Measurements from ENCODE around the gene ITGB1BP1. TPM values are rescaled to one million over a fixed set of nuclear protein-coding genes. Genes with fewer than 3 reads are reported as not detected.

The ITGB1BP1 gene
- polyA plus RNA-seq, 1 donor from 2014 or later, result 122 TPM

- Mint-ChIP-seq H3K4me3 (no peak overlapping the region), H3K36me3 (no peaks in the 10 kb centered on the region), H3K27me3 (peaks cover 5% of the 10 kb centered on the region), H3K9me3 (no peaks in the 10 kb centered on the region), H3K27ac (peak overlapping the region in 2 of 3 donors; percentile 43 to 67), H3K4me1 (peaks cover 0 to 4% (median 0%) of the 10 kb centered on the region in 3 donors)
These were observed 42.4 kb downstream of the ITGB1BP1 start for GRCh38 chr2:9380702-9381628.

- Mint-ChIP-seq H3K4me1 (peaks cover 0 to 4% (median 0%) of the 10 kb centered on the region in 3 donors), H3K9me3 (no peaks in the 10 kb centered on the region), H3K36me3 (no peaks in the 10 kb centered on the region), H3K27ac (peak overlapping the region in 1 of 3 donors; percentile 28), H3K4me3 (no peak overlapping the region), H3K27me3 (peaks cover 6% of the 10 kb centered on the region)
These were observed 44.0 kb downstream of the ITGB1BP1 start for GRCh38 chr2:9379391-9379755.

- H3K4me1 Mint-ChIP-seq, result peaks cover 0 to 4% (median 4%) of the 10 kb centered on the region in 3 donors
- H3K4me3 Mint-ChIP-seq, result no peak overlapping the region
- H3K36me3 Mint-ChIP-seq, result no peaks in the 10 kb centered on the region
- H3K9me3 Mint-ChIP-seq, result no peaks in the 10 kb centered on the region
- H3K27me3 Mint-ChIP-seq, result peaks cover 6% of the 10 kb centered on the region
- H3K27ac Mint-ChIP-seq, result peak overlapping the region in 1 of 3 donors; percentile 28
These were observed 44.6 kb downstream of the ITGB1BP1 start for GRCh38 chr2:9378433-9379390.

DNA sequence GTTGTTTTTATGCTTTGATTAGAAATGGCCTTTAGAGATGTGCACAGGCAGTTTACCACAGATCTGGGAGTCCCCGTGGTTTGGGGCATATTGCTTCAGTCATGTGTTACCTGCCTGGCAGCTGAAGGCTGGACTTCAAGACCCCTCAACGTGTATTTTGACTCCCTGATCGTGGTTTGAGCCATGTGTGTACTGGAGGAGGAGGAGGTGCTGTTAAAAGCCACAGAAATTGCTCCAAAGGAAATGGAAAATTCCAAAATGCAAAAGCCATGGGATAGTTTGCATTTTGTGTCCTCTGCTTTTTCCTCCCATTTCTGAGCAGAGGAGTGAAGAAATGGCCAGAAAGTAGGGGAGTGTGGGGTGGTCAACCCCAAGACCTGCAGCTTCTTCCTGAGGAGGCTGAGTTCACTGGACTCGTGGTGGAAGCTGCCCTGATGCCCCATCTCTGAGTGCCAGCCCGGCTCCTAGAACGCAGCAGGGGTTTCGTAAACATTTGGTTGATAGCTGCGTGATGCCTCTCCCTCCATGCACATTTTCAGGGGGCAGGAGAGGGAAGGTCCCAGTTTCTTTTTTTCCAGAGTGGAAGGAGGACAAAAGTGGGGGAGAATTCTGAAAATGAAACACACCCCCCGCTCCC is 45.7 kb downstream of the ITGB1BP1 start:
- Mint-ChIP-seq H3K4me1 (peaks cover 1 to 13% (median 6%) of the 10 kb centered on the region in 3 donors), H3K36me3 (no peaks in the 10 kb centered on the region), H3K9me3 (no peaks in the 10 kb centered on the region), H3K27ac (no peak overlapping the region), H3K4me3 (no peak overlapping the region), H3K27me3 (peaks cover 8% of the 10 kb centered on the region)

DNA sequence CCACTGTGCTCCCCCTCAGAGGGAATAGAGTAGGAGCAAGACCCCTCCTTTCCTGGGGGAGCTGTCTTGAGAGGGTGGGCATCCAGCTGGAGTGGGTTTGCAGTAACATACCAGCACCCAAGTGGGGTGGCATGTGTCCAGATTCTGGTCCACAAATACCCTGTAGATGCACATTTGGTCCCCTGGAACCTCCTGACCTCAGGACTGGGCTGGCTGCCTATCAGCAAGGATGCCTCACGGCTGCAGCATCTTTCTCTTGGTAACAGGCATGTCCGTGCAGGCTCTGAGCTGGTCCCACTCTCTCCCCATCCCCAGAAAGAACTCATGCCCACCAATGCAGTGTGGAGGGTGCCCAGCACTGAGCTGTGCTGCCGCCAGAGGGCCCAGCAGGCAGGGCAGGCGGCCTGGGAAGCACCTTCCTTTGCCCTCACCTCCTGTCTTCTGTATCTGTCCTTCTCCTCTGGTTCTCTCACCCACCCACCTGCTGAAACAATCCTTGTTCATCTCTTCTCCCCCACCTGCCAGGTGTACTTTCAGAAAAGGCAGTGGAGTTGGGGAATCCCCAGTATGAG is 47.4 kb downstream of the ITGB1BP1 start:
- Mint-ChIP-seq H3K4me1 (peaks cover 6 to 21% (median 6%) of the 10 kb centered on the region in 3 donors), H3K27me3 (peaks cover 16% of the 10 kb centered on the region), H3K36me3 (no peaks in the 10 kb centered on the region), H3K9me3 (no peaks in the 10 kb centered on the region), H3K27ac (peak overlapping the region in 1 of 3 donors; percentile 43), H3K4me3 (no peak overlapping the region)

- Mint-ChIP-seq H3K4me1 (peaks cover 6 to 21% (median 6%) of the 10 kb centered on the region in 3 donors), H3K4me3 (peak overlapping the region in 1 of 4 donors; percentile 32), H3K36me3 (peaks cover 2% of the 10 kb centered on the region), H3K27me3 (peaks cover 29% of the 10 kb centered on the region), H3K27ac (no peak overlapping the region), H3K9me3 (no peaks in the 10 kb centered on the region)
These were observed 49.1 kb downstream of the ITGB1BP1 start for GRCh38 chr2:9374071-9374730.

- Mint-ChIP-seq H3K36me3 (peaks cover 2% of the 10 kb centered on the region), H3K27ac (no peak overlapping the region), H3K4me3 (peak overlapping the region in 1 of 4 donors; percentile 63), H3K9me3 (no peaks in the 10 kb centered on the region), H3K4me1 (peaks cover 6 to 21% (median 6%) of the 10 kb centered on the region in 3 donors), H3K27me3 (peaks cover 29% of the 10 kb centered on the region)
These were observed 49.9 kb downstream of the ITGB1BP1 start for GRCh38 chr2:9373476-9373875.

- Mint-ChIP-seq H3K4me1 (peaks cover 6 to 21% (median 6%) of the 10 kb centered on the region in 3 donors), H3K4me3 (peak overlapping the region in 1 of 4 donors; percentile 63), H3K9me3 (no peaks in the 10 kb centered on the region), H3K36me3 (peaks cover 2% of the 10 kb centered on the region), H3K27ac (peak overlapping the region in 1 of 3 donors; percentile 8), H3K27me3 (peaks cover 30% of the 10 kb centered on the region)
These were observed 50.3 kb downstream of the ITGB1BP1 start for GRCh38 chr2:9373047-9373446.

GRCh38 chr2:9370746-9371145 is 52.6 kb downstream of the ITGB1BP1 start:
- Mint-ChIP-seq H3K27me3 (peaks cover 27% of the 10 kb centered on the region), H3K27ac (no peak overlapping the region), H3K36me3 (peaks cover 2% of the 10 kb centered on the region), H3K9me3 (no peaks in the 10 kb centered on the region), H3K4me1 (peaks cover 6 to 17% (median 6%) of the 10 kb centered on the region in 3 donors), H3K4me3 (no peak overlapping the region)

DNA sequence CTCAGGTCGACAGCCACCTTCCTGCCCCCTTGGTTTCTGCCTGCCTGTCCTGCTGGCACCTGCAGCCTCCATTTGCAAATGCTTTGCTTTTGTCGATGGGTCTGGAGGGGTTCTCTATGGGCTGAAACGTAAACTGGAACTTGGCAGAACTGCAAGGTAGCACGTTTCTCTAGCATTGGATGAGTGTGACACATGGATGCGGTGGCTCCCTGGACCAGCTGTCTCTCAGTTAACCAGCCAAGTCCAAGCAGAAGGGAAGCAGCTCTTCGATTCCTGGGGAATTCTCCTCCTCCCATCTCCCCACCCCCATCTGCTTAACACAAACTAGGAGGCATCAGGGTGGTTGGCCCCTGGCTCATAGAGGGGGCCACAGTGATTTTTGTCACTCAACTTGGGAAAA is 57.3 kb downstream of the ITGB1BP1 start:
- Mint-ChIP-seq H3K4me3 (no peak overlapping the region), H3K36me3 (peaks cover 4% of the 10 kb centered on the region), H3K9me3 (peaks cover 0 to 3% (median 2%) of the 10 kb centered on the region in 3 donors), H3K27me3 (peaks cover 23% of the 10 kb centered on the region), H3K27ac (peak overlapping the region in 1 of 3 donors; percentile 21), H3K4me1 (no peaks in the 10 kb centered on the region)

GRCh38 chr2:9365498-9366019 is 57.8 kb downstream of the ITGB1BP1 start:
- H3K36me3 Mint-ChIP-seq, result peaks cover 4% of the 10 kb centered on the region
- H3K4me3 Mint-ChIP-seq, result no peak overlapping the region
- peaks cover 19% of the 10 kb centered on the region for H3K27me3 Mint-ChIP-seq
- no peaks in the 10 kb centered on the region for H3K4me1 Mint-ChIP-seq
- peaks cover 0 to 3% (median 2%) of the 10 kb centered on the region in 3 donors for H3K9me3 Mint-ChIP-seq
- peak overlapping the region in 1 of 3 donors; percentile 21 for H3K27ac Mint-ChIP-seq

DNA sequence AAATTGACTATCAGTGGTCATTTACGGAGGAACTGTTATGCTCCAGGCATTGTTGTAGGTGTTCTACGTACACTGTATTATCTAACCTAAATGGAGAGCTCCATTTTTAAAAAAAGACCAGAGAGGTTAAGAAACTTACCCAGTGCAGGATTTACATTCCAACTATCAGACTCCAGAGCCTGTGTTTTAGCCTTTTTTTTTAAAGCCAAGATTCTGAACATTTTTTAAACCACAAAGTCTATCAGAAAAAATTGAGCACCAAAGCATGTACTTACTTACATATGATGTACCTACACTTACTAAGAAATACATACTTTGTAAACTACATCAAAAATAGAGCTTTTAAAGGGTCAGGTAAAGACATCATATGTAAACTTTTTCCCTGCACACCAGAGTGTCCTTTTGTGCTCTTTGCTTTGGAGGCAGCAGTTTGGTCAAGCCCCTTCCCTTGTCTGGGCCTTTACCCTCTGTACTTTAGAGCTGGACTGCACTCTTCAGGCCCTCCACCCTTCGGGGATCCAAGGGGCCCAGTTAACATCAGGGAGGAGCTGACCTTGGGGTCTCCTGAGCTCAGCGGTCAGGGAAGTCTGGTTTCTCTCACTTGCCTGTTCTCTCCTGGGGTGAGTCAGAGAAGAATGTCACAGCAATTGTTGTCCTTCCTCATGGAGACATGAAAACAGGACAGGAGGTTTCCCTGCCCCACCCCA is 58.4 kb downstream of the ITGB1BP1 start:
- H3K36me3 Mint-ChIP-seq, result peaks cover 4% of the 10 kb centered on the region
- H3K27me3 Mint-ChIP-seq, result peaks cover 13% of the 10 kb centered on the region
- H3K4me3 Mint-ChIP-seq, result no peak overlapping the region
- H3K4me1 Mint-ChIP-seq, result no peaks in the 10 kb centered on the region
- peaks cover 0 to 3% (median 2%) of the 10 kb centered on the region in 3 donors for H3K9me3 Mint-ChIP-seq
- H3K27ac Mint-ChIP-seq, result peak overlapping the region in 1 of 3 donors; percentile 67

DNA sequence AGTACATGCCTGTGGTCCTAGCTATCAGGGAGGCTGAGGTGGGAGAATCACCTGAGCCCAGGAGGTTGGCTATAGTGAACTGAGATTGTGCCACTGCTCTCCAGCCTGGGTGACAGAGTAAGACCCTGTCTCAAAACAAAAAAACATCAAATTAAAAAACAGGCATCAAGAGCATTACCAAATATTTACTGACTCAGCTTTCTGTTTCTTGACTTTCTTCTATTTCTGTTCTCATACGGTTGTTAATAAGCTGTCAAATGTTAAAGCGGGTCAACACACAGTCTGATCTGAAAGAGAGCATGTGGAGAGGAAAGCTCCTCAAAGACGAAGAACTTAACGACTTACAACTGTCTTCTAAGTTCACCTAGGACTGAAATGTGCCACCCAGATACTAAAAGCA is 59.0 kb downstream of the ITGB1BP1 start:
- H3K27me3 Mint-ChIP-seq, result peaks cover 10% of the 10 kb centered on the region
- H3K4me3 Mint-ChIP-seq, result no peak overlapping the region
- H3K27ac Mint-ChIP-seq, result peak overlapping the region in 1 of 3 donors; percentile 67
- H3K9me3 Mint-ChIP-seq, result peaks cover 0 to 3% (median 2%) of the 10 kb centered on the region in 3 donors
- H3K36me3 Mint-ChIP-seq, result peaks cover 3% of the 10 kb centered on the region
- H3K4me1 Mint-ChIP-seq, result no peaks in the 10 kb centered on the region

All from IgD-negative memory B cell (primary cell).